ENCODE data around the gene HPD. TPM values are rescaled to one million over a fixed set of nuclear protein-coding genes. Genes with fewer than 3 reads are reported as not detected.
"Not testable (repeated sequence)": the region's sequence is repeated elsewhere in the genome, so short reads cannot be mapped to it uniquely, and the experiment has no call there.

HPD gene
- total RNA-seq, 1 experiment from 2014 or later, result 0.51 TPM

DNA sequence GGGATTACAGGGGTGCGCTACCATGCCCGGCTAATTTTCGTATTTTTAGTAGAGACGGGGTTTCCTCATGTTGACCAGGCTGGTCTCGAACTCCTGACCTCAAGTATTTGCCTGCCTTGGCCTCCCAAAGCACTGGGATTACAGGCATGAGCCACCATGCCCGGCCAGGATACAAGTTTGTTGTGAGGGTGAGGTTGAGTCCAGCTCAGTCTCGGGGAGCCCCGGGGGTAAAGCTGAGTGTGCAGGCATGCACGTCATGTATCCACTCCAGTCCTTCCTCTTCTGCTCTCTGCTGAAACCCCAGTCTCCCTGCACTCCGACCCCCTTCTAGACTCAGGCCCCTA lies 369 bp downstream of the HPD start:
- intact Hi-C loops (cut with micrococcal nuclease; ENCODE audit: unreplicated experiment) (no loop called here), in situ Hi-C loops (cut with HindIII; ENCODE audit: low pct_unique_long_range_greater_than_20kb, low sequenced_read_pairs) (no loop called here)
- ChIA-PET POLR2A (no interaction called here), CTCF (no interaction called here)
- Histone ChIP-seq H3K27me3 (ENCODE audit: control insufficient read depth, insufficient read depth, low read length) (no peaks in the 10 kb centered on the region), H3K27ac (ENCODE audit: low read length) (peak overlapping the region; percentile 66), H3K4me1 (ENCODE audit: control insufficient read depth, insufficient read depth, low read length) (peaks cover 23% of the 10 kb centered on the region), H3K36me3 (ENCODE audit: control insufficient read depth, insufficient read depth, low read length) (no peaks in the 10 kb centered on the region), H3K4me3 (ENCODE audit: low read depth in 2 of 2, low read length in 2 of 2) (no peak overlapping the region), H3K9me3 (ENCODE audit: control insufficient read depth, insufficient read depth, low read depth, low read length) (no peaks in the 10 kb centered on the region)
- no TSS peak for BruUV-seq (replicated peaks)
- ATAC-seq, result no peak
- no peak for DNase-seq (ENCODE audit: low read depth, low spot score)
- TF ChIP-seq, protein P1, sequence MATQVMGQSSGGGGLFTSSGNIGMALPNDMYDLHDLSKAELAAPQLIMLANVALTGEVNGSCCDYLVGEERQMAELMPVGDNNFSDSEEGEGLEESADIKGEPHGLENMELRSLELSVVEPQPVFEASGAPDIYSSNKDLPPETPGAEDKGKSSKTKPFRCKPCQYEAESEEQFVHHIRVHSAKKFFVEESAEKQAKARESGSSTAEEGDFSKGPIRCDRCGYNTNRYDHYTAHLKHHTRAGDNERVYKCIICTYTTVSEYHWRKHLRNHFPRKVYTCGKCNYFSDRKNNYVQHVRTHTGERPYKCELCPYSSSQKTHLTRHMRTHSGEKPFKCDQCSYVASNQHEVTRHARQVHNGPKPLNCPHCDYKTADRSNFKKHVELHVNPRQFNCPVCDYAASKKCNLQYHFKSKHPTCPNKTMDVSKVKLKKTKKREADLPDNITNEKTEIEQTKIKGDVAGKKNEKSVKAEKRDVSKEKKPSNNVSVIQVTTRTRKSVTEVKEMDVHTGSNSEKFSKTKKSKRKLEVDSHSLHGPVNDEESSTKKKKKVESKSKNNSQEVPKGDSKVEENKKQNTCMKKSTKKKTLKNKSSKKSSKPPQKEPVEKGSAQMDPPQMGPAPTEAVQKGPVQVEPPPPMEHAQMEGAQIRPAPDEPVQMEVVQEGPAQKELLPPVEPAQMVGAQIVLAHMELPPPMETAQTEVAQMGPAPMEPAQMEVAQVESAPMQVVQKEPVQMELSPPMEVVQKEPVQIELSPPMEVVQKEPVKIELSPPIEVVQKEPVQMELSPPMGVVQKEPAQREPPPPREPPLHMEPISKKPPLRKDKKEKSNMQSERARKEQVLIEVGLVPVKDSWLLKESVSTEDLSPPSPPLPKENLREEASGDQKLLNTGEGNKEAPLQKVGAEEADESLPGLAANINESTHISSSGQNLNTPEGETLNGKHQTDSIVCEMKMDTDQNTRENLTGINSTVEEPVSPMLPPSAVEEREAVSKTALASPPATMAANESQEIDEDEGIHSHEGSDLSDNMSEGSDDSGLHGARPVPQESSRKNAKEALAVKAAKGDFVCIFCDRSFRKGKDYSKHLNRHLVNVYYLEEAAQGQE (IDR thresholded peaks at IDR 0.05; ENCODE audit: insufficient read depth in 1 of 2, low read depth in 2 of 2, low read length in 1 of 2), result no peak
- no peak for TF ChIP-seq TCF7L2 (IDR thresholded peaks at IDR 0.05; ENCODE audit: low read depth, low read length)
- TF ChIP-seq, protein P2, sequence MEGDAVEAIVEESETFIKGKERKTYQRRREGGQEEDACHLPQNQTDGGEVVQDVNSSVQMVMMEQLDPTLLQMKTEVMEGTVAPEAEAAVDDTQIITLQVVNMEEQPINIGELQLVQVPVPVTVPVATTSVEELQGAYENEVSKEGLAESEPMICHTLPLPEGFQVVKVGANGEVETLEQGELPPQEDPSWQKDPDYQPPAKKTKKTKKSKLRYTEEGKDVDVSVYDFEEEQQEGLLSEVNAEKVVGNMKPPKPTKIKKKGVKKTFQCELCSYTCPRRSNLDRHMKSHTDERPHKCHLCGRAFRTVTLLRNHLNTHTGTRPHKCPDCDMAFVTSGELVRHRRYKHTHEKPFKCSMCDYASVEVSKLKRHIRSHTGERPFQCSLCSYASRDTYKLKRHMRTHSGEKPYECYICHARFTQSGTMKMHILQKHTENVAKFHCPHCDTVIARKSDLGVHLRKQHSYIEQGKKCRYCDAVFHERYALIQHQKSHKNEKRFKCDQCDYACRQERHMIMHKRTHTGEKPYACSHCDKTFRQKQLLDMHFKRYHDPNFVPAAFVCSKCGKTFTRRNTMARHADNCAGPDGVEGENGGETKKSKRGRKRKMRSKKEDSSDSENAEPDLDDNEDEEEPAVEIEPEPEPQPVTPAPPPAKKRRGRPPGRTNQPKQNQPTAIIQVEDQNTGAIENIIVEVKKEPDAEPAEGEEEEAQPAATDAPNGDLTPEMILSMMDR (IDR thresholded peaks at IDR 0.05), result no peak
- TF ChIP-seq POLR2AphosphoS5 (IDR thresholded peaks at IDR 0.05; ENCODE audit: low read depth, low read length), result no peak

DNA sequence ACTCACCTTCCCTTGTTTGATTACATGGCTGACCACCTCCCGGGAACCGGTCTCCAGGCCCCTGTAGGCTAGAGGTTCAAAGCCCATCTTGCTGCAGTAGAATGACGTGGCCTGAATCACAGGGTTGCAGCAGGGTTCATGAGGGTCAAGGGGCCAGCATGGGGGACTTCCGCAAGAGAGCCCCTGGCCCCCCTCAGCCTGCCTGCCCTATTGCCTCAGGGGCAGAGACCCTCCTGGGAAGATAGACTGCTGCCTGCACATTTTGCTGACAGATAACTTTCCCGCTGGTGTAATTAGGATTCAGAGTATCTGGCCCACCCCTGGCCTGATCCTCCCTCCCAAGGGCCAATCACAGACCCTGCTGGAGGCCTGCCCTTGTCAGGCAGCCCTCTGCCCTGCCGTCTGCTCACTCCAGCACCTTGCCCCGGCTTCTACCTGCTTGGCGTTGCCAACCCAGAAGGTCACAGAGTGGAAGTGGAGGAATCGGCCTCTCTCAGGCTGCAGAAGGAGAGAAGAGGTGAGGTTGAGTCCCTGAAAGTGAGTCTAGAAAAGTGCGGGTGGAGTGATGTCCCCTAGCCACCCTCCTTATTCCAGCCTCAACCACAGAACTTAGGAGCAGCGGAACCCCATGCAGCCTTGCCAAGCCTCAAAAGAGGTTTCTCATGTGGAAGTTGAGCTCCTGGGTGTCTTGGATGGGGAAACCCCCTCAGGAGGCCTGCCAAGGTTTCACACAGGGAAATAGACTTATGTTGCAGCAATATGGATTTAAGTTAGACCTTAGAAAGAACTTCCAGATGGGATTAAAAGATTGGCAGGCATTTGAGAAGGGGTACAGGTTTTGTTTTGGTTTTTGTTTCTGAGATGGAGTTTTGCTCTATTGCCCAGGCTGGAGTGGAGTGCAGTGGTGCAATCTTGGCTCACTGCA lies 1.1 kb downstream of the HPD start:
- TF ChIP-seq, protein P1 (IDR thresholded peaks at IDR 0.05; ENCODE audit: insufficient read depth in 1 of 2, low read depth in 2 of 2, low read length in 1 of 2), result no peak
- no peak for TF ChIP-seq SIN3A (IDR thresholded peaks at IDR 0.05; ENCODE audit: borderline replicate concordance, insufficient read depth, low read depth, low read length)
- CTCF ChIA-PET, result no interaction called here

DNA sequence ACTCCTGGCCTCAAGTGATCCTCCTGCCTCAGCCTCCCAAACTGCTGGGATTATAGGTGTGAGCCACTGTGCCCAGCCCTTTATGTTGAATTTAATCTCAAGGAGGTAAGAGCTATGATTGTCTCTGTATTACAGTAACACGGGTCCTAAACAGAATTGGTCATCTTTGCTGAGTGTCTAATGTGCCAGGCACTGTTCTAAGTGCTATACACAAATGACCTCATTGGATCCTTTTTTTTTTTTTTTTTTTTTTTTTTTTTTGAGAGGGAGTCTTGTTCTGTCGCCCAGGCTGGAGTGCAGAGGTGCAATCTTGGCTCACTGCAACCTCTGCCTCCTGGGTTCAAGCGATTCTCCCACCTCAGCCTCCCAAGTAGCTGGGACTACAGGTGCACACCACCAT lies 6.3 kb downstream of the HPD start:
- H3K4me3 ChIP-seq (ENCODE audit: low read depth in 2 of 2, low read length in 2 of 2); H3K9me3 ChIP-seq (ENCODE audit: control insufficient read depth, insufficient read depth, low read depth, low read length); H3K36me3 ChIP-seq (ENCODE audit: control insufficient read depth, insufficient read depth, low read length); ATAC-seq; H3K27ac ChIP-seq (ENCODE audit: low read length); DNase-seq (ENCODE audit: low read depth, low spot score); in situ Hi-C loops (cut with HindIII; ENCODE audit: low pct_unique_long_range_greater_than_20kb, low sequenced_read_pairs); intact Hi-C loops (cut with micrococcal nuclease; ENCODE audit: unreplicated experiment); H3K27me3 ChIP-seq (ENCODE audit: control insufficient read depth, insufficient read depth, low read length); H3K4me1 ChIP-seq (ENCODE audit: control insufficient read depth, insufficient read depth, low read length); BruUV-seq (replicated peaks): not testable (repeated sequence)
- ChIA-PET POLR2A (interaction anchor here (0.6 kb wide), 1 partner anchor 11 kb away, joined by 9 read pairs; no protein-coding TSS in a partner anchor), CTCF (interaction anchor here (0.5 to 0.6 kb wide), 2 partner anchors 31 to 153 kb away, joined by 5 to 15 read pairs; no protein-coding TSS in a partner anchor)

More for the DNA sequence above, 1.1 kb downstream of the HPD start:
- Histone ChIP-seq H3K27me3 (ENCODE audit: control insufficient read depth, insufficient read depth, low read length) (no peaks in the 10 kb centered on the region), H3K4me1 (ENCODE audit: control insufficient read depth, insufficient read depth, low read length) (peaks cover 23% of the 10 kb centered on the region), H3K36me3 (ENCODE audit: control insufficient read depth, insufficient read depth, low read length) (no peaks in the 10 kb centered on the region), H3K9me3 (ENCODE audit: control insufficient read depth, insufficient read depth, low read depth, low read length) (no peaks in the 10 kb centered on the region), H3K4me3 (ENCODE audit: low read depth in 2 of 2, low read length in 2 of 2) (no peak overlapping the region), H3K27ac (ENCODE audit: low read length) (no peak overlapping the region)
- ATAC-seq (peak; percentile 31; the same call in 1 of the 2 replicates), DNase-seq (ENCODE audit: low read depth, low spot score) (no peak)
- intact Hi-C loops (cut with micrococcal nuclease; ENCODE audit: unreplicated experiment), result no loop called here
- in situ Hi-C loops (cut with HindIII; ENCODE audit: low pct_unique_long_range_greater_than_20kb, low sequenced_read_pairs), result no loop called here
- BruUV-seq (replicated peaks), result no TSS peak
- POLR2A ChIA-PET, result no interaction called here

Measured in Panc1 (cell line).